ENCODE results near the gene PARD3.

DNA sequence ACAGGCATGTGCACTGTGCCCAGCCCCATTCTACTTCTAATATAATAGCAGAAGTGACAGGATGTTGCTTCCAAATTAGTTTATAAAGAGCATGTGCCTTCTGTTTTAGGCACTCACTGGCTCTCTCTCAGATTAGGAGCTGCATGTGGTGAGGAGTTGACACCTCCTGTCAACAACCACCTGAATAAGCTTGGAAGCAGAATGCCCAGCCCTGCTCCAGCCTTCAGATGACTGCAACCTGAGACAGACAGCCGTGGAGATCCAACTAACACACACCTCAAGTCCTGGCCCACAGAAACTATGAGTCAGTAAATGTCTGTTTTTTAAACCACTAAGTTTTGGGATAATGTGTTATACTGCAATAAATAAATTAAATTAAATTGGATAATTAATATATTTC is 54.5 kb downstream of the PARD3 start:
- TF ChIP-seq EZH2 (IDR thresholded peaks at IDR 0.05; ENCODE audit: borderline replicate concordance, insufficient read depth, low read length, poor library complexity, severe bottlenecking) (no peak), RAD21 (conservative IDR thresholded peaks at IDR 0.05) (no peak), TAF1 (IDR thresholded peaks at IDR 0.05; ENCODE audit: low read depth) (no peak), MXI1 (conservative IDR thresholded peaks at IDR 0.05; ENCODE audit: poor library complexity, severe bottlenecking) (no peak)
- TF ChIP-seq, protein P1, sequence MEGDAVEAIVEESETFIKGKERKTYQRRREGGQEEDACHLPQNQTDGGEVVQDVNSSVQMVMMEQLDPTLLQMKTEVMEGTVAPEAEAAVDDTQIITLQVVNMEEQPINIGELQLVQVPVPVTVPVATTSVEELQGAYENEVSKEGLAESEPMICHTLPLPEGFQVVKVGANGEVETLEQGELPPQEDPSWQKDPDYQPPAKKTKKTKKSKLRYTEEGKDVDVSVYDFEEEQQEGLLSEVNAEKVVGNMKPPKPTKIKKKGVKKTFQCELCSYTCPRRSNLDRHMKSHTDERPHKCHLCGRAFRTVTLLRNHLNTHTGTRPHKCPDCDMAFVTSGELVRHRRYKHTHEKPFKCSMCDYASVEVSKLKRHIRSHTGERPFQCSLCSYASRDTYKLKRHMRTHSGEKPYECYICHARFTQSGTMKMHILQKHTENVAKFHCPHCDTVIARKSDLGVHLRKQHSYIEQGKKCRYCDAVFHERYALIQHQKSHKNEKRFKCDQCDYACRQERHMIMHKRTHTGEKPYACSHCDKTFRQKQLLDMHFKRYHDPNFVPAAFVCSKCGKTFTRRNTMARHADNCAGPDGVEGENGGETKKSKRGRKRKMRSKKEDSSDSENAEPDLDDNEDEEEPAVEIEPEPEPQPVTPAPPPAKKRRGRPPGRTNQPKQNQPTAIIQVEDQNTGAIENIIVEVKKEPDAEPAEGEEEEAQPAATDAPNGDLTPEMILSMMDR (IDR thresholded peaks at IDR 0.05; ENCODE audit: poor library complexity, severe bottlenecking), result no peak
- TF ChIP-seq, protein P2, sequence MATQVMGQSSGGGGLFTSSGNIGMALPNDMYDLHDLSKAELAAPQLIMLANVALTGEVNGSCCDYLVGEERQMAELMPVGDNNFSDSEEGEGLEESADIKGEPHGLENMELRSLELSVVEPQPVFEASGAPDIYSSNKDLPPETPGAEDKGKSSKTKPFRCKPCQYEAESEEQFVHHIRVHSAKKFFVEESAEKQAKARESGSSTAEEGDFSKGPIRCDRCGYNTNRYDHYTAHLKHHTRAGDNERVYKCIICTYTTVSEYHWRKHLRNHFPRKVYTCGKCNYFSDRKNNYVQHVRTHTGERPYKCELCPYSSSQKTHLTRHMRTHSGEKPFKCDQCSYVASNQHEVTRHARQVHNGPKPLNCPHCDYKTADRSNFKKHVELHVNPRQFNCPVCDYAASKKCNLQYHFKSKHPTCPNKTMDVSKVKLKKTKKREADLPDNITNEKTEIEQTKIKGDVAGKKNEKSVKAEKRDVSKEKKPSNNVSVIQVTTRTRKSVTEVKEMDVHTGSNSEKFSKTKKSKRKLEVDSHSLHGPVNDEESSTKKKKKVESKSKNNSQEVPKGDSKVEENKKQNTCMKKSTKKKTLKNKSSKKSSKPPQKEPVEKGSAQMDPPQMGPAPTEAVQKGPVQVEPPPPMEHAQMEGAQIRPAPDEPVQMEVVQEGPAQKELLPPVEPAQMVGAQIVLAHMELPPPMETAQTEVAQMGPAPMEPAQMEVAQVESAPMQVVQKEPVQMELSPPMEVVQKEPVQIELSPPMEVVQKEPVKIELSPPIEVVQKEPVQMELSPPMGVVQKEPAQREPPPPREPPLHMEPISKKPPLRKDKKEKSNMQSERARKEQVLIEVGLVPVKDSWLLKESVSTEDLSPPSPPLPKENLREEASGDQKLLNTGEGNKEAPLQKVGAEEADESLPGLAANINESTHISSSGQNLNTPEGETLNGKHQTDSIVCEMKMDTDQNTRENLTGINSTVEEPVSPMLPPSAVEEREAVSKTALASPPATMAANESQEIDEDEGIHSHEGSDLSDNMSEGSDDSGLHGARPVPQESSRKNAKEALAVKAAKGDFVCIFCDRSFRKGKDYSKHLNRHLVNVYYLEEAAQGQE (IDR thresholded peaks at IDR 0.05; ENCODE audit: borderline replicate concordance), result no peak
